ENCODE measurements around the gene GPR162.

The GPR162 gene

GRCh38 chr12:6845395-6845794 lies 23.8 kb downstream of the GPR162 start:
- ChIA-PET POLR2A (no interaction called here), CTCF (interaction anchor here (0.6 to 1.8 kb wide), 3 partner anchors 9 to 23 kb away, joined by 3 to 7 read pairs (median 5); no protein-coding TSS in a partner anchor)
- TF ChIP-seq FOXA1 (IDR thresholded peaks at IDR 0.05) (no peak), FOXK2 (IDR thresholded peaks at IDR 0.05) (no peak), TARDBP (IDR thresholded peaks at IDR 0.05) (no peak), L3MBTL2 (conservative IDR thresholded peaks at IDR 0.05) (no peak), BHLHE40 (IDR thresholded peaks at IDR 0.05; ENCODE audit: borderline replicate concordance) (no peak)
- no peak for DNase-seq (ENCODE audit: extremely low spot score)

DNA sequence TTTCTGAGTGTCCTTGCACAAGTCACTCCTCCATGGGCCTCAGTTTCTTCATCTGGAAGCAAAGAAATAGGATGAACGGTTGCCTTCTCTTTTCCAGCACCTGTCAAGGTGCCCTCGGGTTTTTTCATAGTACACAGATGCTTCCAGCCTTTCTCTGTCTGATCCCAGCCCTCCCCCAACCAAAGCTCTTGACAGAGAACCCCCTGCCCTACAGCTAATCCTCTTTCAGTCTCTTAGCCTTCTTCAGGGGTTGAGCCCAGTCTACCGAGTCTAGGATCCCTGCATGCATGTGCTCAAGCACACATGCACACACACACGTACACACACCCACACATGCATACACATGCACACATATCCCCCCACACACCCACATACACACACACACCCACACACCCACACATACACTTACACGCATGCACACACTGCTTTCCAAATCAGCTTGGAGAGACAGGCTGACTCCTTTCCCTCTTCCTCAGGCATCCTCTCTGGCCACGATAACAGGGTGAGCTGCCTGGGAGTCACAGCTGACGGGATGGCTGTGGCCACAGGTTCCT lies 24.8 kb downstream of the GPR162 start:
- POLR2A ChIA-PET, result interaction anchor here (0.8 to 1.3 kb wide), 3 partner anchors 17 to 93 kb away, joined by 3 to 5 read pairs (median 4); partner anchors contain the start of genes MLF2 and TPI1
- no peak for TF ChIP-seq SP1 (IDR thresholded peaks at IDR 0.05)
- no peak for TF ChIP-seq CTBP1 (IDR thresholded peaks at IDR 0.05; ENCODE audit: borderline replicate concordance)
- no peak for TF ChIP-seq FOXM1 (IDR thresholded peaks at IDR 0.05; ENCODE audit: borderline replicate concordance)
- TF ChIP-seq ELF4 (IDR thresholded peaks at IDR 0.05), result no peak
- TF ChIP-seq NFRKB (IDR thresholded peaks at IDR 0.05), result no peak
- TF ChIP-seq, protein P1, sequence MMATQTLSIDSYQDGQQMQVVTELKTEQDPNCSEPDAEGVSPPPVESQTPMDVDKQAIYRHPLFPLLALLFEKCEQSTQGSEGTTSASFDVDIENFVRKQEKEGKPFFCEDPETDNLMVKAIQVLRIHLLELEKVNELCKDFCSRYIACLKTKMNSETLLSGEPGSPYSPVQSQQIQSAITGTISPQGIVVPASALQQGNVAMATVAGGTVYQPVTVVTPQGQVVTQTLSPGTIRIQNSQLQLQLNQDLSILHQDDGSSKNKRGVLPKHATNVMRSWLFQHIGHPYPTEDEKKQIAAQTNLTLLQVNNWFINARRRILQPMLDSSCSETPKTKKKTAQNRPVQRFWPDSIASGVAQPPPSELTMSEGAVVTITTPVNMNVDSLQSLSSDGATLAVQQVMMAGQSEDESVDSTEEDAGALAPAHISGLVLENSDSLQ (IDR thresholded peaks at IDR 0.05), result no peak
- no peak for TF ChIP-seq TARDBP (IDR thresholded peaks at IDR 0.05)
- no peak for TF ChIP-seq BHLHE40 (IDR thresholded peaks at IDR 0.05; ENCODE audit: borderline replicate concordance)
- TF ChIP-seq FOXA1 (IDR thresholded peaks at IDR 0.05), result no peak
- no peak for TF ChIP-seq L3MBTL2 (conservative IDR thresholded peaks at IDR 0.05)
- no peak for TF ChIP-seq ZNF384 (IDR thresholded peaks at IDR 0.05)
- TF ChIP-seq FOXK2 (IDR thresholded peaks at IDR 0.05), result no peak
- TF ChIP-seq LEF1 (IDR thresholded peaks at IDR 0.05; ENCODE audit: borderline replicate concordance), result no peak
- no peak for TF ChIP-seq ARNT (IDR thresholded peaks at IDR 0.05)
- TF ChIP-seq HDGF (IDR thresholded peaks at IDR 0.05; ENCODE audit: borderline replicate concordance), result no peak
- TF ChIP-seq SUZ12 (IDR thresholded peaks at IDR 0.05), result no peak
- CTCF ChIA-PET, result no interaction called here
- DNase-seq (ENCODE audit: extremely low spot score), result no peak

GRCh38 chr12:6847676-6848075 lies 26.1 kb downstream of the GPR162 start:
- CTCF ChIA-PET, result interaction anchor here (3.1 kb wide), 1 partner anchor 13 kb away, joined by 12 read pairs; no protein-coding TSS in a partner anchor
- no peak for DNase-seq (ENCODE audit: extremely low spot score)
- POLR2A ChIA-PET, result interaction anchor here (0.7 to 1.9 kb wide), 4 partner anchors 13 to 21 kb away, joined by 3 to 7 read pairs (median 4); no protein-coding TSS in a partner anchor
- no peak for TF ChIP-seq HDGF (IDR thresholded peaks at IDR 0.05; ENCODE audit: borderline replicate concordance)
- TF ChIP-seq LEF1 (IDR thresholded peaks at IDR 0.05; ENCODE audit: borderline replicate concordance), result no peak
- TF ChIP-seq, protein P1 (IDR thresholded peaks at IDR 0.05), result no peak

- DNase-seq (ENCODE audit: extremely low spot score), result no peak
- POLR2A ChIA-PET, result interaction anchor here (1.0 to 1.9 kb wide), 3 partner anchors 9 to 126 kb away, joined by 3 to 7 read pairs (median 4); partner anchors contain the start of genes COPS7A and GNB3
- TF ChIP-seq ELF4 (IDR thresholded peaks at IDR 0.05), result no peak
- TF ChIP-seq SUZ12 (IDR thresholded peaks at IDR 0.05), result no peak
- no peak for TF ChIP-seq BHLHE40 (IDR thresholded peaks at IDR 0.05; ENCODE audit: borderline replicate concordance)
- TF ChIP-seq HDGF (IDR thresholded peaks at IDR 0.05; ENCODE audit: borderline replicate concordance), result no peak
- no peak for TF ChIP-seq FOXM1 (IDR thresholded peaks at IDR 0.05; ENCODE audit: borderline replicate concordance)
- no peak for TF ChIP-seq L3MBTL2 (conservative IDR thresholded peaks at IDR 0.05)
- no peak for TF ChIP-seq NFRKB (IDR thresholded peaks at IDR 0.05)
- no peak for TF ChIP-seq ZNF384 (IDR thresholded peaks at IDR 0.05)
- TF ChIP-seq LEF1 (IDR thresholded peaks at IDR 0.05; ENCODE audit: borderline replicate concordance), result no peak
- no peak for TF ChIP-seq CTBP1 (IDR thresholded peaks at IDR 0.05; ENCODE audit: borderline replicate concordance)
- TF ChIP-seq FOXK2 (IDR thresholded peaks at IDR 0.05), result no peak
- no peak for TF ChIP-seq FOXA1 (IDR thresholded peaks at IDR 0.05)
- TF ChIP-seq ARNT (IDR thresholded peaks at IDR 0.05), result no peak
- TF ChIP-seq SP1 (IDR thresholded peaks at IDR 0.05), result no peak
- TF ChIP-seq, protein P1 (IDR thresholded peaks at IDR 0.05), result no peak
- TF ChIP-seq TARDBP (IDR thresholded peaks at IDR 0.05), result no peak
- CTCF ChIA-PET, result interaction anchor here (0.7 to 3.1 kb wide), 2 partner anchors 15 to 288 kb away, joined by 4 to 12 read pairs; no protein-coding TSS in a partner anchor
Measured at GRCh38 chr12:6849427-6849826, 27.8 kb downstream of the GPR162 start.

GRCh38 chr12:6849976-6850560 lies 28.4 kb downstream of the GPR162 start:
- TF ChIP-seq LEF1 (IDR thresholded peaks at IDR 0.05; ENCODE audit: borderline replicate concordance) (no peak), FOXA1 (IDR thresholded peaks at IDR 0.05) (no peak), CTBP1 (IDR thresholded peaks at IDR 0.05; ENCODE audit: borderline replicate concordance) (no peak), ELF4 (IDR thresholded peaks at IDR 0.05) (no peak), ZNF384 (IDR thresholded peaks at IDR 0.05) (no peak), ARNT (IDR thresholded peaks at IDR 0.05) (no peak), TARDBP (IDR thresholded peaks at IDR 0.05) (no peak), FOXK2 (IDR thresholded peaks at IDR 0.05) (no peak), HDGF (IDR thresholded peaks at IDR 0.05; ENCODE audit: borderline replicate concordance) (no peak), SP1 (IDR thresholded peaks at IDR 0.05) (no peak), FOXM1 (IDR thresholded peaks at IDR 0.05; ENCODE audit: borderline replicate concordance) (no peak), SUZ12 (IDR thresholded peaks at IDR 0.05) (no peak), NFRKB (IDR thresholded peaks at IDR 0.05) (no peak)
- TF ChIP-seq, protein P1 (IDR thresholded peaks at IDR 0.05), result no peak
- no peak for DNase-seq (ENCODE audit: extremely low spot score)
- CTCF ChIA-PET, result interaction anchor here (0.7 to 3.9 kb wide), 4 partner anchors 15 to 287 kb away, joined by 4 to 26 read pairs (median 8); no protein-coding TSS in a partner anchor
- POLR2A ChIA-PET, result interaction anchor here (1.0 to 5.5 kb wide), 6 partner anchors 15 to 161 kb away, joined by 3 to 214 read pairs (median 33); partner anchors contain the start of genes COPS7A, P3H3, PTMS and SPSB2
